Activated CD8-positive, alpha-beta T cell treated with anti-CD3 and anti-CD28 coated beads for 36 hours (primary cell): ENCODE measurements around the gene DRC7. TPM values are rescaled to one million over a fixed set of nuclear protein-coding genes. Genes with fewer than 3 reads are reported as not detected.
A peak's percentile ranks its signal among the peaks of the same experiment; 100 is the strongest.

ENCODE experiments used
- ATAC-seq: fragments of 200-7000 bp; cut with Tn5 transposase; one replicate; pipeline ENCODE4 v1.10.0; 2021; ENCODE audit warnings: mild to moderate bottlenecking, moderate library complexity
- CTCF ChIA-PET: fragments of 350-600 bp; sonication (Branson Sonifier 250); formaldehyde crosslinking; loops from one replicate; lab custom pipeline; 2021; ENCODE audit warnings: antibody characterized with exemption; lab: Charles Lee
- POLR2A ChIA-PET: fragments of 350-600 bp; sonication (Branson Sonifier 250); formaldehyde crosslinking; loops from one replicate; lab custom pipeline; 2021; ENCODE audit warnings: antibody characterized with exemption; lab: Charles Lee
- DNase-seq: peaks from one replicate; pipeline ENCODE4 v3.0.0-alpha.2; 2020
- H3K27ac Mint-ChIP-seq: one replicate; pipeline ENCODE4 v1.8.0; 2021; ENCODE audit warnings: mild to moderate bottlenecking, mixed read lengths
- H3K27me3 Mint-ChIP-seq: one replicate; pipeline ENCODE4 v1.8.0; 2021; ENCODE audit warnings: mixed read lengths
- H3K36me3 Mint-ChIP-seq: one replicate; pipeline ENCODE4 v1.8.0; 2021; ENCODE audit warnings: low read depth, mixed read lengths
- H3K4me1 Mint-ChIP-seq: one replicate; pipeline ENCODE4 v1.8.0; 2021; ENCODE audit warnings: low read depth, mixed read lengths
- H3K4me3 Mint-ChIP-seq: one replicate; pipeline ENCODE4 v1.8.0; 2021; ENCODE audit warnings: mild to moderate bottlenecking, moderate library complexity, mixed read lengths
- H3K9me3 Mint-ChIP-seq: one replicate; pipeline ENCODE4 v1.8.0; 2021; ENCODE audit warnings: mixed read lengths
- intact Hi-C: fragments of 100-400 bp; cut with micrococcal nuclease; formaldehyde crosslinking; loops from one replicate; pipeline ENCODE4 v1.10.0; 2022
- total RNA-seq, 2 experiments: library from RNA; stranded (reverse); gene quantifications; one replicate each; pipeline ENCODE4 v1.2.3, GENCODE V29; 2021
- TF ChIP-seq, protein P1 (sequence below): fragments of 200-600 bp; IDR thresholded peaks from one replicate; pipeline ENCODE4 v1.8.0; 2022; ENCODE audit warnings: antibody characterized with exemption, mild to moderate bottlenecking

Gene DRC7
- total RNA-seq, 2 experiments from 2014 or later, result 0.58 TPM; not detected in 1

DNA sequence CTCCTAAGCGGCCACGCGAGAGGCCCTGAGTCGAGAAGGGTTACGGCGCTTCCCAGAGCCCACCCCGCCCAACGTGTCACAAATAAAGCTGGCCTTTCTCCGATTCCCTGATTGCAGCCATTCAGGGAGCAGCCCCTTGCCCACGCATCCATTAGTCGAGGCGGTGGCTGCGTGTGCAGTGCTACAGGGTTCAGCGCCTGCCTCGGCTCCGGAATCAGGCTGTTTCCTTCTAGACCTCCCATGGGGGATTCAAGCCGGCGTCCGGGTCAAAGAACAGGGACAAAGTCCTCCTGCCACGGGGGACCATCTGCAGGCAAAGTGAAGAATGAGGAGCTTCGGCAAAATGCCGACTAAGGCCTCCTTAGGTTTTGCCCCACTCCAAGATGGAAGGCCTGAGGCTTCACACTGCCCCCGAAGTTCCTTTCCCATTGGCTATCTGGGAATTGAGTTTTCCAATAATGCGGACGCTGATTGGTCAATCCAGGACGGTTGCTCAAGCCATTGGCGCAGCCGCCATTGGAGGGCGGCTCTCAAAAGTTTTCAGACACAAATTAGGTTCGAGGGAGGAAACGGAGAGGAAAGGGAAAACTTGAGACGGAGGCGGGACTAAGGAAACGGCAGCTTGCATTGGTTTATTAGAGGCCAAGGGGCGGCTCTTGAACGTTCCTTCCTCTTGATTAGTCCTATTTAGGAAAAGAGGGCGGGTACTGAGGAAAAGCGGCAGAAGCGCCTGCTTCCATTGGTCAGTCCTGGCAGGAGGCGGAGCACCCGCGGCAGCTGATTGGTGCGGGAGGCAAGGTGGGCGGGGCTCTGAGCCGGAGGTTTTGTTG, 40.5 kb downstream of the DRC7 start:
- H3K36me3 Mint-ChIP-seq, result peaks cover 15% of the 10 kb centered on the region
- intact Hi-C loops, result loop anchor here (10.0 kb wide), 1 partner anchor 130 kb away; no protein-coding TSS in a partner anchor

DNA sequence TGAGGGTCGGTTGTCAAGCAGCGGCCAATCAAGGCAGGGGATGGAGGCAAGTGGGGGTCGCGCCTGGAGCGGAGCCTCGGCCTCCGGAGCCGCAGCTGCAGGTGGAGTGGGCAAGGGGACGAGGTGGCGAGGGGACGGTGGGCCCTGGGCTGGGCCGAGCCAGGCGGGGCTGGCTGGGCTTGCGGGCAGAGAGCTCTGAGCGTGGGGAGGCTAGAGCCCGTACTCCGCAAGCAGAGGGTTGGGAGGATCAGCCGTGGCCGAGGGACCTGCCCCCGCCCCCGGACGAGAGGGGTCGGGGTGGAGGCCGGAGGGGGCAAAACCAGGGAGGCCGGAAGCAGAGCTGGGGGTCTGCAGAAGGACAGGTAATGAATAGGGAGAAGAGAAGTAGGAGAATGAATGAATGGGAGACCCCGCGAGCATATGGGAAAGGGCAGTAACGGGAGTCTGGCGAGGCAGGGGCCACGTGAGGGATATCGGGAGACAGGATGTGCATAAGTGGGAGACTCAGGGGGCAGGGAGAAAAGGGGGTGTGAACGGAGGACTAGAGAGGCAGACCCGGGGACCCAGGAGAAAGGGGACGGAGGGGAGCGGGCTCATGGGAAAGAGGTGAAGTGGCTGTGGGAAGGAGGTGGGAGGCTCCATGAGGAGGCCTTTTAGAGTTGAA, 41.3 kb downstream of the DRC7 start, which contains the start of gene KATNB1:
Gene KATNB1, plus strand, starts transcription at position 16 of the 664 bp plus-strand sequence. CDS start 1,474 bp downstream, outside the sequence.
- peaks cover 15% of the 10 kb centered on the region for H3K36me3 Mint-ChIP-seq
- H3K4me3 Mint-ChIP-seq, result peak within 1 kb of the TSS; percentile 99
- peak within 1 kb of the TSS; percentile 98 for H3K27ac Mint-ChIP-seq
- H3K4me1 Mint-ChIP-seq, result peaks cover 18% of the 10 kb centered on the region
- intact Hi-C loops, result loop anchor here (10.0 kb wide), 1 partner anchor 131 kb away; no protein-coding TSS in a partner anchor
- POLR2A ChIA-PET, result interaction anchor here (0.6 to 1.9 kb wide), 12 partner anchors 9 to 264 kb away, joined by 3 to 7 read pairs (median 3); partner anchors contain the start of genes CCDC102A, USB1 and ZNF319
- H3K27me3 Mint-ChIP-seq, result no peaks in the 10 kb centered on the region
- H3K9me3 Mint-ChIP-seq, result peaks cover 8% of the 10 kb centered on the region
- CTCF ChIA-PET, result interaction anchor here (0.7 to 5.6 kb wide), 10 partner anchors 10 to 159 kb away, joined by 3 to 27 read pairs (median 6); no protein-coding TSS in a partner anchor
- ATAC-seq (no peak), DNase-seq (no peak)
- TF ChIP-seq, protein P1, sequence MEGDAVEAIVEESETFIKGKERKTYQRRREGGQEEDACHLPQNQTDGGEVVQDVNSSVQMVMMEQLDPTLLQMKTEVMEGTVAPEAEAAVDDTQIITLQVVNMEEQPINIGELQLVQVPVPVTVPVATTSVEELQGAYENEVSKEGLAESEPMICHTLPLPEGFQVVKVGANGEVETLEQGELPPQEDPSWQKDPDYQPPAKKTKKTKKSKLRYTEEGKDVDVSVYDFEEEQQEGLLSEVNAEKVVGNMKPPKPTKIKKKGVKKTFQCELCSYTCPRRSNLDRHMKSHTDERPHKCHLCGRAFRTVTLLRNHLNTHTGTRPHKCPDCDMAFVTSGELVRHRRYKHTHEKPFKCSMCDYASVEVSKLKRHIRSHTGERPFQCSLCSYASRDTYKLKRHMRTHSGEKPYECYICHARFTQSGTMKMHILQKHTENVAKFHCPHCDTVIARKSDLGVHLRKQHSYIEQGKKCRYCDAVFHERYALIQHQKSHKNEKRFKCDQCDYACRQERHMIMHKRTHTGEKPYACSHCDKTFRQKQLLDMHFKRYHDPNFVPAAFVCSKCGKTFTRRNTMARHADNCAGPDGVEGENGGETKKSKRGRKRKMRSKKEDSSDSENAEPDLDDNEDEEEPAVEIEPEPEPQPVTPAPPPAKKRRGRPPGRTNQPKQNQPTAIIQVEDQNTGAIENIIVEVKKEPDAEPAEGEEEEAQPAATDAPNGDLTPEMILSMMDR, result no peak

More for the DNA sequence above, 40.5 kb downstream of the DRC7 start:
- TF ChIP-seq, protein P1, result no peak
- ChIA-PET POLR2A (interaction anchor here (0.6 to 1.9 kb wide), 11 partner anchors 8 to 565 kb away, joined by 3 to 7 read pairs (median 3); partner anchors contain the start of genes CCDC102A, CFAP20, USB1 and ZNF319), CTCF (interaction anchor here (0.7 to 5.6 kb wide), 6 partner anchors 14 to 158 kb away, joined by 3 to 27 read pairs (median 16); no protein-coding TSS in a partner anchor)
- peak overlapping the region; percentile 98 for H3K27ac Mint-ChIP-seq
- peak overlapping the region; percentile 99 for H3K4me3 Mint-ChIP-seq
- peaks cover 8% of the 10 kb centered on the region for H3K9me3 Mint-ChIP-seq
- peak; percentile 93 for ATAC-seq
- peak; percentile 99 for DNase-seq
- peaks cover 18% of the 10 kb centered on the region for H3K4me1 Mint-ChIP-seq
- H3K27me3 Mint-ChIP-seq, result no peaks in the 10 kb centered on the region

DNA sequence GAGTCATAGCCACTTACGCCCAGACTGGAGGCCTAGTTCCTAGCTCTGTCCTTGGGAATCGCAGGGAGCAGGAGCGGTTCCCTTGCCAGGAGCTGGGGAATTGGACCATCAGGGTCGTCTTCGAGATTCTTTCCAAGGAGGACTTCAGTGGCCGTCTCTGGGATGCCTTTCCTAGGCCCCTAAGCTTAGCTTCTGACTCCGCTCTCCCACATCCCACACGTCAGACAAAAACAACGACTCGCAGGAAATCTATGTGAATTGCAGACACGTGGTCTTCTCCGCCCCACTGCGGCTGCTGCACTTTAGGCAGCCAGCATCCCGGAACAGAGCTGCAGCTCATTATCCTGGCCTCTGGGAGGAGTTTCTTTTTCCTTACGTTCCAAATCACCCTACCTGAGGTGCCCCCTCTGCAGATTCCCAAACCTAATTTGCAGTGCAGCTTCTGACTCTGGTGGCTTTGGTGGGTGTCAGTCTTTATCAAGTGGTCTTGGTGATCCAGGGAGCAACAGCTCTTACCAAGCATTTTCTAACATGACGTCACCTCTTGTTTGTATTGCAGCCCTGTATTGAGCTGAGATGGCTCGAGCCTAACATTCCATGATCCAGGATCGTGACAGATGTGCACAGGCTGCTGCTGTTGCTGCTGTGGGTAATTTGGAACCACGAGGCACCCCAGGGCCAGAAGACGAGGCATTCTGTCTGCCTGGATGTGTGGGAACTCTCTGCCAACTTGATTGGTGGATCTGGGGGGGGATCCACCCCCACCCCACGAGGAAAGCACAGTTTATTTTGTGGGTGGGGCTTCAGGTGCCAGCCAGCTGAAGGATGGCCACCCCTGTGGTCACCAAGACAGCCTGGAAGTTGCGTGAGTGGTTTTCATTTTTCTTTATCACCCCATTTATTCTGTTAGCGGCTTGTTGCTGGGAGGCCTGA, 42.1 kb downstream of the DRC7 start:
- H3K4me1 Mint-ChIP-seq, result peaks cover 18% of the 10 kb centered on the region
- no peak for ATAC-seq
- H3K9me3 Mint-ChIP-seq, result peaks cover 8% of the 10 kb centered on the region
- peak overlapping the region; percentile 99 for H3K4me3 Mint-ChIP-seq
- ChIA-PET CTCF (interaction anchor here (0.7 to 5.6 kb wide), 9 partner anchors 10 to 160 kb away, joined by 3 to 27 read pairs (median 6); no protein-coding TSS in a partner anchor), POLR2A (interaction anchor here (0.6 to 1.9 kb wide), 8 partner anchors 14 to 263 kb away, joined by 3 to 7 read pairs (median 3); partner anchors contain the start of genes USB1 and ZNF319)
- peak overlapping the region; percentile 98 for H3K27ac Mint-ChIP-seq
- TF ChIP-seq, protein P1, result no peak
- H3K27me3 Mint-ChIP-seq, result no peaks in the 10 kb centered on the region
- DNase-seq, result peak; percentile 69
- peaks cover 15% of the 10 kb centered on the region for H3K36me3 Mint-ChIP-seq
- intact Hi-C loops, result loop anchor here (10.0 kb wide), 1 partner anchor 132 kb away; no protein-coding TSS in a partner anchor

DNA sequence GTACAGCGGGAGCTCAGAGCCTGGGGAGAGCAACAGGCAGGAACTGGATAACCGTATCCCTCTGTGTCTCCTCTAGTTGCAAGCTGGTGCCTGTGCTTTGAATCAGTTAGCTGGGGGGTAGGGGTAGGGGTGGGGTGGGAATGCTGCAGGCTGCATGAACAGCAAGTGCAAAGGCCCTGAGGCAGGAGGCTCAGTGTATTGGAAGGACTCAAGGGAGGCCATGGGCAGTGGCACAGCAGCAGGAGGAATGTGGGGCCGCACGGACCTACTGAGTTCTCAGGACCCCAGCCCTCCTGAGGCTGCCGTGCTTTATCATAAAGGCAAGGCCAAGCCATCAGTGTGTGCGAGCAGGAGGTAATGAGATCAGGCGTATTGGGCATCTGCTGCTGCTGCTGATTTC, 44.2 kb downstream of the DRC7 start:
- ATAC-seq, result no peak
- Mint-ChIP-seq H3K27me3 (no peaks in the 10 kb centered on the region), H3K9me3 (no peaks in the 10 kb centered on the region), H3K4me1 (peaks cover 15% of the 10 kb centered on the region), H3K27ac (no peak overlapping the region), H3K4me3 (no peak overlapping the region), H3K36me3 (peaks cover 7% of the 10 kb centered on the region)
- CTCF ChIA-PET, result interaction anchor here (1.3 to 5.6 kb wide), 3 partner anchors 17 to 163 kb away, joined by 5 to 24 read pairs (median 6); no protein-coding TSS in a partner anchor
- DNase-seq, result no peak
- intact Hi-C loops, result loop anchor here (10.0 kb wide), 1 partner anchor 134 kb away; no protein-coding TSS in a partner anchor
- TF ChIP-seq, protein P1, result no peak
- POLR2A ChIA-PET, result no interaction called here
